Measurements from ENCODE around the gene UBE2H. TPM values are rescaled to one million over a fixed set of nuclear protein-coding genes. Genes with fewer than 3 reads are reported as not detected.
"Not testable (repeated sequence)": the region's sequence is repeated elsewhere in the genome, so short reads cannot be mapped to it uniquely, and the experiment has no call there.

Gene UBE2H
- total RNA-seq, 2 donors from 2014 or later = 24.9 to 45.2 TPM

DNA sequence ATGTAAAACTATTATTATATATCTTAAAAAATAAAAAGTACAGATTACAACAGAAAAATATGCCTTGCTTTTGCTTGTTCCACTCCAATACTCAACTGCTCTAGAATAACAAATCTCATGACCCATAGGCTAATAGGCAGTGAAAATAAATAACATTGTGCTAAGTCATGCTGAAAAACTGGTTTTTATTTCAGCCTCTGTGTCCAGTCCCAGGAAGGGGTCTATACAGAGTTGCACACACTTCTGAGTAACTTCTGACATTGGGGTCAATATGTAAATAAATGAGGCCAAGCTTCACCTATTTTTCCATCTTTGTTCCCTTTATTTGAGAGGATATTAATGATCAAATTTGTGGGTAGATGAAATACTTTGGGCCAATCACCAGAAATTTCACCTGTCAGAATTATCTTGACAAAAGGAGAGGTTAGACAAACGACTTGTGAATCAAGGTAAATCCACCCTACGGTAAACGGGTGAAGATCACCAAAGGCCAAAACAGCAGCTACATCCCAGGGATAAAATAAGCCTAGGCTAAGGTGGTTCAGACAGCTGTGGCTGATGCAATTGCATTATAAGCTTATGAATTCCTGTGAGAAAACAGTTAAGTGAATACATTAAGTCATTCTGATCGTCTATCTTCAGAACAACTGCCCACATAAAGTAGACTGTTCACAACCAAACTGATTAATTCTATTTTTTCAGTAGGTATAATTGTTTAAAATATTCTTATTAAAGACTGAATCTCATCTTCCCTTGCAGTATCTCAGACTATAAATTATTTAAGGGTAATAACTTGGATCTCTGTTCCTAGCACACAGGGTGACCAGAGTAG is 87.5 kb downstream of the UBE2H start:
- no peak overlapping the region for H3K4me3 Mint-ChIP-seq

DNA sequence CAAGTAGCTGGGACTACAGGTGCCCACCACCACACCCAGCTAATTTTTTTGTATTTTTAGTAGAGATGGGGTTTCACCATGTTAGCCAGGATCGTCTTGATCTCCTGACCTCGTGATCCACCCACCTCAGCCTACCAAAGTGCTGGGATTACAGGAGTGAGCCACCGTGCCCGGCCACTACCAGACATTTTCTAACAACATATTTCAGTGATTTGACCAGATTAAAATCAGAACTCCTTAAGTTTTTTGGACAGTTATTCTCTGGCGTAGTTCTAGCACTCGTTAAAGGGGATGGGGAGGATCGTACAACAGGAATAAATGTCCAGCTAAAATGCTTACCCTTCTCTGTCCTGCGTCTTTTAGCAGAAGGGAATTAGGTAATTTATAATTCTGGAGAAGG is 88.1 kb downstream of the UBE2H start:
- not testable (repeated sequence) for H3K9me3 Mint-ChIP-seq; H3K27ac Mint-ChIP-seq; ATAC-seq; H3K27me3 Mint-ChIP-seq; DNase-seq (ENCODE audit: low spot score); H3K36me3 Mint-ChIP-seq; H3K4me3 Mint-ChIP-seq
- peaks cover 42 to 47% of the 10 kb centered on the region in 2 donors for H3K4me1 Mint-ChIP-seq (ENCODE audit: low read depth in 2 of 2)

More for the DNA sequence above, 87.5 kb downstream of the UBE2H start:
- ATAC-seq (no peak), DNase-seq (ENCODE audit: low spot score) (no peak)
- Mint-ChIP-seq H3K9me3 (no peaks in the 10 kb centered on the region), H3K27me3 (no peaks in the 10 kb centered on the region), H3K36me3 (no peaks in the 10 kb centered on the region), H3K27ac (peak overlapping the region in 1 of 2 donors; percentile 77), H3K4me1 (ENCODE audit: low read depth in 2 of 2) (peaks cover 42 to 48% of the 10 kb centered on the region in 2 donors)

GRCh38 chr7:129864042-129864441 is 88.7 kb downstream of the UBE2H start:
- no peak overlapping the region for H3K27ac Mint-ChIP-seq
- ATAC-seq (no peak), DNase-seq (ENCODE audit: low spot score) (no peak)
- H3K4me1 Mint-ChIP-seq (ENCODE audit: low read depth in 2 of 2) = peaks cover 44 to 48% of the 10 kb centered on the region in 2 donors
- no peaks in the 10 kb centered on the region for H3K27me3 Mint-ChIP-seq
- H3K9me3 Mint-ChIP-seq = no peaks in the 10 kb centered on the region
- no peak overlapping the region for H3K4me3 Mint-ChIP-seq
- no peaks in the 10 kb centered on the region for H3K36me3 Mint-ChIP-seq

GRCh38 chr7:129862682-129863081 is 90.1 kb downstream of the UBE2H start:
- Mint-ChIP-seq H3K4me3 (no peak overlapping the region), H3K9me3 (no peaks in the 10 kb centered on the region), H3K27me3 (no peaks in the 10 kb centered on the region), H3K27ac (no peak overlapping the region), H3K4me1 (ENCODE audit: low read depth in 2 of 2) (peaks cover 45% of the 10 kb centered on the region in 2 donors), H3K36me3 (no peaks in the 10 kb centered on the region)
- ATAC-seq (no peak), DNase-seq (ENCODE audit: low spot score) (no peak)

DNA sequence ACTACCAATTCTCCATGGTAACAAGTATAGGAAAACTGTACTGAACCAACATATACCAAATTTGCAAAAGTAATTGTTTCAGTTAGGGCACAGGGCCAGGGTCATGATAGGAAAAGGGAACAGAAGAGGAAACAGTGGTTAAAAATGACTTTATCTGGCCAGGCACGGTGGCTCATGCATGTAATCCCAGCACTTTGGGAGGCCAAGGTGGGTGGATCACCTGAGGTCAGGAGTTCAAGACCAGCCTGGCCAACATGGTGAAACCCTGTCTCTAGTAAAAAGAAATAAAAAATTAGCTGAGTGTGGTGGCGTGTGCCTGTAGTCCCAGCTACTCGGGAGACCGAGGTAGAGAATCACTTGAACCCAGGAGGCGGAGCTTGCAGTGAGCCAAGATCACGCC is 92.0 kb downstream of the UBE2H start:
- not testable (repeated sequence) for H3K27me3 Mint-ChIP-seq; H3K9me3 Mint-ChIP-seq; H3K36me3 Mint-ChIP-seq; H3K4me3 Mint-ChIP-seq; ATAC-seq; DNase-seq (ENCODE audit: low spot score)
- peak overlapping the region in 1 of 2 donors; percentile 22 for H3K27ac Mint-ChIP-seq
- peaks cover 43 to 51% of the 10 kb centered on the region in 2 donors for H3K4me1 Mint-ChIP-seq (ENCODE audit: low read depth in 2 of 2)

GRCh38 chr7:129859183-129859582 is 93.6 kb downstream of the UBE2H start:
- H3K4me1 Mint-ChIP-seq (ENCODE audit: low read depth in 2 of 2) = peaks cover 49 to 62% of the 10 kb centered on the region in 2 donors
- H3K27ac Mint-ChIP-seq = peak overlapping the region in 1 of 2 donors; percentile 66
- H3K9me3 Mint-ChIP-seq = no peaks in the 10 kb centered on the region
- H3K27me3 Mint-ChIP-seq = no peaks in the 10 kb centered on the region
- H3K36me3 Mint-ChIP-seq = no peaks in the 10 kb centered on the region
- no peak for DNase-seq (ENCODE audit: low spot score)
- no peak overlapping the region for H3K4me3 Mint-ChIP-seq
- ATAC-seq = no peak

DNA sequence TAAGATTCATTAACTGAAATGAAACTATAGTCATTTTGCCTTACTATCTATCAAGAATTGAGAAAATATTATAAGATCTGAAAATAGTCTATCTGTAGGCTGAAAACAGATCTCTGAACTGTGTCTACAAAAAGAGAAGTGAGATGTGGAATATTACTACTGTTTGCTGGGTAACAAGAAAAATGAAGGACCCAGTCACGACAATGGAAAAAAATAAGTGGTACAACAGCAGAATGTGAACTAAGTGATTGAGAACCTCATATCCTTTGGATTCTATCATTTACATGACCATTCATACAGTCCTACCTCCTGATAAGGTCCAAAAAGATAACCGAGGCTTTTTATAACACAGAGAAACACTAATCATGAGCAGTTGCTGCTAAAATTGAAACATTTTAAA is 94.3 kb downstream of the UBE2H start:
- Mint-ChIP-seq H3K36me3 (no peaks in the 10 kb centered on the region), H3K27me3 (no peaks in the 10 kb centered on the region), H3K4me1 (ENCODE audit: low read depth in 2 of 2) (peaks cover 53 to 69% of the 10 kb centered on the region in 2 donors), H3K9me3 (no peaks in the 10 kb centered on the region), H3K4me3 (no peak overlapping the region), H3K27ac (no peak overlapping the region)
- ATAC-seq = no peak
- DNase-seq (ENCODE audit: low spot score) = no peak

DNA sequence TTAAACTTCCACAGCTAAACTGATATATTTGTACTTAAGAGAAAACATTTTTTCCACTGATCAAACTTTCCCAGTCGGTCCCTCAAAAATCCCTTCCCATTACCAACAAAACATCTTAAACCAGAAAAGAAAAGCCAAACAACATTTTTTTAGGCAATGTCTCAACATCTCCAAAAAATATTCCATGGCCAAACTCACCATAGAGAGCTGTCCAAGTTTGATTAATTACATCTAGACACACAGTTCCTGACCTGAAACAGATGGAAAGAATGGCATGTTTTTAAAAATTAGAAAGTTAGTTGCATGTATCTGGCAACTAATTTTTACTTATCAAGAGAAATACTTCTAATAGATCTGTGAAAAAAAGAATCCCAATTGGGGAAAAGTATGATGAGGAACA is 95.4 kb downstream of the UBE2H start:
- Mint-ChIP-seq H3K9me3 (no peaks in the 10 kb centered on the region), H3K36me3 (no peaks in the 10 kb centered on the region), H3K27me3 (no peaks in the 10 kb centered on the region), H3K4me3 (no peak overlapping the region), H3K27ac (no peak overlapping the region), H3K4me1 (ENCODE audit: low read depth in 2 of 2) (peaks cover 50 to 65% of the 10 kb centered on the region in 2 donors)
- DNase-seq (ENCODE audit: low spot score) (no peak), ATAC-seq (no peak)

GRCh38 chr7:129855935-129856717 is 96.6 kb downstream of the UBE2H start:
- Mint-ChIP-seq H3K36me3 (no peaks in the 10 kb centered on the region), H3K4me1 (ENCODE audit: low read depth in 2 of 2) (peaks cover 43 to 58% of the 10 kb centered on the region in 2 donors), H3K9me3 (no peaks in the 10 kb centered on the region), H3K4me3 (no peak overlapping the region), H3K27ac (no peak overlapping the region), H3K27me3 (no peaks in the 10 kb centered on the region)
- ATAC-seq (no peak), DNase-seq (ENCODE audit: low spot score) (no peak)

GRCh38 chr7:129855234-129855673 is 97.5 kb downstream of the UBE2H start:
- ATAC-seq (no peak), DNase-seq (ENCODE audit: low spot score) (no peak)
- H3K27me3 Mint-ChIP-seq = no peaks in the 10 kb centered on the region
- H3K4me3 Mint-ChIP-seq = no peak overlapping the region
- H3K4me1 Mint-ChIP-seq (ENCODE audit: low read depth in 2 of 2) = peaks cover 45 to 51% of the 10 kb centered on the region in 2 donors
- H3K9me3 Mint-ChIP-seq = no peaks in the 10 kb centered on the region
- no peaks in the 10 kb centered on the region for H3K36me3 Mint-ChIP-seq
- H3K27ac Mint-ChIP-seq = no peak overlapping the region

DNA sequence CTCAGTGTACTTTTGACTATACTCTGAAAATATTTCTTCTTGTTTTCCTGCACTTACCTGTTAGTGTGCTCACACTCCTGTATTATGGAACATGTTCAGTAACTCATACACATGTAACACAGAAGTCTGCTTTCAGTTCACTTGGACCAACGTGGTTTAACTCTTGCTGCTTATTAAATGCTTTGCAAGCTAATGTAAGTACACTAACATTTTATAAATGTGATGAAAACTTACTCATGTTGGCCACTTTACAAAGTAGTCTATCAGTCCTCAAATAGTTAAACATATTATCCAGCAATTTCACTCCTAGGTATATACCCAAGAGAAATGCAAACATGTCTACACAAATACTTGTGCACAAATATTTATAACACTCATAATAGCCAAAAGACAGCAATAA is 98.4 kb downstream of the UBE2H start:
- Mint-ChIP-seq H3K27ac (no peak overlapping the region), H3K4me1 (ENCODE audit: low read depth in 2 of 2) (peaks cover 41 to 44% of the 10 kb centered on the region in 2 donors), H3K36me3 (no peaks in the 10 kb centered on the region), H3K4me3 (peak overlapping the region; percentile 45), H3K27me3 (no peaks in the 10 kb centered on the region), H3K9me3 (no peaks in the 10 kb centered on the region)
- ATAC-seq (no peak), DNase-seq (ENCODE audit: low spot score) (no peak)

DNA sequence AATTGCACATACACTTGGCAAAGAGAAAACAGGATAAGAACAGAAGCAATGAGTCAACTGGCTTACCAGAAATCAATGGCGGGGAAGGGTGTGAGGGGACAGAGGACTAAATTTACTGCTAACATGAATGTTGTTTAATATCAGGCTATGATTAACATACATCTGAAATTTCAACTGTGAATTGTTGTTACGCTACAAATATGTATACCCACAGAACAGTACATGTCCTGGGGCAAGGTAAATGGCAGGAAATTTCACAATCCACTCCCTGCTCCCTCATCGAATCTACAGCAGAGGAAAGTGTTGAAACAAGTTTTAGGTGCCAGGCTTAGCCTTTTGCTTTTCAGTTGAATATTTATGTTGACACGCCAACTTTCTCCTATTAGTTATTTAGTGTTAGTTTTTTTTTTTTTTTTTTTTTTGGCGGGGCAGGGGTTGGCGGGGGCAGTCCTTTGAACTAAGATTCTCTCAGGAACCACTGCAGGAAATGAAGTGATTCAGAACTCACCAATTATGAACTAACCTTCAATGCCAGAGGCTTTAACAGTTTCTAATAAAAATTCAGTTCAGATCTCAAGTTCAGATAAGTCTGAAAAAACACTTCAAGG is 99.0 kb downstream of the UBE2H start:
- Mint-ChIP-seq H3K36me3 (no peaks in the 10 kb centered on the region), H3K9me3 (no peaks in the 10 kb centered on the region), H3K27me3 (no peaks in the 10 kb centered on the region), H3K4me3 (peak overlapping the region; percentile 45), H3K4me1 (ENCODE audit: low read depth in 2 of 2) (peaks cover 37 to 39% of the 10 kb centered on the region in 2 donors), H3K27ac (peak overlapping the region; percentile 43 to 47)
- DNase-seq (ENCODE audit: low spot score) = no peak
- peak; percentile 45 to 54 for ATAC-seq

DNA sequence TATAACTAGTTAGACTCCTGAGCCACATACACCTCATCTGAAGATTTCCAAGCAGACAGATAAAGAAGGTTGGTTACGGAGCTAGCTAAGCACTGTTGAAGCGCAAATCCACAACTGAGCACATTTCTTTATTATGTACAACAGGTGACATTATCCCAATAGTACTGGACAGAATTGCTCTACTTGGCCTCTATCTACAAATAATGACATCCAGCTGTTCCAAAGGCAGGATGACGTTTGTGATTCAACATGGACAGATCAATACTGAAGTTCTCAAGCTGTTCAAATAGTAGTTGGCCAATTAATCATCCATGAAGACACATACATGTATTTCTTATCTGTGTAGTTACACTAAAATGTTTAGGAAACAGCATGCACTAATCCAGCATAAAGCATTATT is 101.0 kb downstream of the UBE2H start:
- no peaks in the 10 kb centered on the region for H3K27me3 Mint-ChIP-seq
- no peak overlapping the region for H3K27ac Mint-ChIP-seq
- no peak overlapping the region for H3K4me3 Mint-ChIP-seq
- no peaks in the 10 kb centered on the region for H3K36me3 Mint-ChIP-seq
- DNase-seq (ENCODE audit: low spot score) = no peak
- peaks cover 42 to 43% of the 10 kb centered on the region in 2 donors for H3K4me1 Mint-ChIP-seq (ENCODE audit: low read depth in 2 of 2)
- ATAC-seq = no peak
- no peaks in the 10 kb centered on the region for H3K9me3 Mint-ChIP-seq

- H3K27ac Mint-ChIP-seq = no peak overlapping the region
- H3K27me3 Mint-ChIP-seq = no peaks in the 10 kb centered on the region
- no peaks in the 10 kb centered on the region for H3K36me3 Mint-ChIP-seq
- no peaks in the 10 kb centered on the region for H3K9me3 Mint-ChIP-seq
- DNase-seq (ENCODE audit: low spot score) = no peak
- no peak overlapping the region for H3K4me3 Mint-ChIP-seq
- peaks cover 38 to 44% of the 10 kb centered on the region in 2 donors for H3K4me1 Mint-ChIP-seq (ENCODE audit: low read depth in 2 of 2)
- ATAC-seq = no peak
Measured at GRCh38 chr7:129851174-129851573, 101.6 kb downstream of the UBE2H start.
